ENCODE data around the gene ZNF710. TPM values are rescaled to one million over a fixed set of nuclear protein-coding genes. Genes with fewer than 3 reads are reported as not detected.

The ZNF710 gene
- total RNA-seq, 2 experiments from 2014 or later, result 13.8 to 19.0 TPM

DNA sequence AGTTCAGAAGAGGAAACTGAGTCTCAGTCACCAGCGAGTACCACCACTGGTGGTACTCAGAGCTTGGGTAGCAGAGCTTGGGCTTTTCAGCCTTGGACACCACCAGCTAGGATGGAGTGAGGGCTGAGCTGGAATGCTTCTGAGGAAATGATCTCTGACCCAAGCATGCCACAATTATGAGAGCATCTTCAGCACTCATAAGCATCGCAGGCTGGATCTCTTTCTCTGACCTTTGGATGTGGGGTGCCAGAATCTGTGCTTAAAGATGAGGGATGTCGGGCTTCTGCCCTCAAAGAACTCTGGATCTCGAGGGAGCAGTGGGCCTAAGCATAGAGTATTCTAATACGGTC is 36.4 kb downstream of the ZNF710 start:
- no peaks in the 10 kb centered on the region for H3K9me2 ChIP-seq (ENCODE audit: insufficient read depth, low read length)
- H4K20me1 ChIP-seq (ENCODE audit: insufficient read depth, low read length), result no peaks in the 10 kb centered on the region
- H3K4me3 ChIP-seq (ENCODE audit: low read depth, low read length, poor library complexity, severe bottlenecking), result no peak overlapping the region
- H3K4me2 ChIP-seq (ENCODE audit: low read length), result no peak overlapping the region
- POLR2A ChIA-PET, result no interaction called here
- H3K9me3 ChIP-seq (ENCODE audit: low read length), result no peaks in the 10 kb centered on the region
- no TSS peak for BruUV-seq (replicated peaks)
- H3K79me2 ChIP-seq (ENCODE audit: insufficient read depth, low read depth, low read length), result no peaks in the 10 kb centered on the region
- H3K4me1 ChIP-seq (ENCODE audit: insufficient read depth, low read length, poor library complexity, severe bottlenecking), result peaks cover 46% of the 10 kb centered on the region
- no peak overlapping the region for H3K27ac ChIP-seq (ENCODE audit: low read depth, low read length, poor library complexity, severe bottlenecking)
- no peaks in the 10 kb centered on the region for H3K36me3 ChIP-seq (ENCODE audit: insufficient read depth, low read length)
- TF ChIP-seq, protein P1, sequence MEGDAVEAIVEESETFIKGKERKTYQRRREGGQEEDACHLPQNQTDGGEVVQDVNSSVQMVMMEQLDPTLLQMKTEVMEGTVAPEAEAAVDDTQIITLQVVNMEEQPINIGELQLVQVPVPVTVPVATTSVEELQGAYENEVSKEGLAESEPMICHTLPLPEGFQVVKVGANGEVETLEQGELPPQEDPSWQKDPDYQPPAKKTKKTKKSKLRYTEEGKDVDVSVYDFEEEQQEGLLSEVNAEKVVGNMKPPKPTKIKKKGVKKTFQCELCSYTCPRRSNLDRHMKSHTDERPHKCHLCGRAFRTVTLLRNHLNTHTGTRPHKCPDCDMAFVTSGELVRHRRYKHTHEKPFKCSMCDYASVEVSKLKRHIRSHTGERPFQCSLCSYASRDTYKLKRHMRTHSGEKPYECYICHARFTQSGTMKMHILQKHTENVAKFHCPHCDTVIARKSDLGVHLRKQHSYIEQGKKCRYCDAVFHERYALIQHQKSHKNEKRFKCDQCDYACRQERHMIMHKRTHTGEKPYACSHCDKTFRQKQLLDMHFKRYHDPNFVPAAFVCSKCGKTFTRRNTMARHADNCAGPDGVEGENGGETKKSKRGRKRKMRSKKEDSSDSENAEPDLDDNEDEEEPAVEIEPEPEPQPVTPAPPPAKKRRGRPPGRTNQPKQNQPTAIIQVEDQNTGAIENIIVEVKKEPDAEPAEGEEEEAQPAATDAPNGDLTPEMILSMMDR (conservative IDR thresholded peaks at IDR 0.05; ENCODE audit: low read length), result no peak
- no peak for TF ChIP-seq EZH2phosphoT487 (IDR thresholded peaks at IDR 0.05; ENCODE audit: borderline replicate concordance, low read depth, low read length)
- no peak overlapping the region for H2AFZ ChIP-seq (ENCODE audit: low read length)
- intact Hi-C loops (cut with micrococcal nuclease; ENCODE audit: unreplicated experiment), result no loop called here
- CTCF ChIA-PET (ENCODE audit: unreplicated experiment), result no interaction called here
- DNase-seq (ENCODE audit: low spot score), result no peak

DNA sequence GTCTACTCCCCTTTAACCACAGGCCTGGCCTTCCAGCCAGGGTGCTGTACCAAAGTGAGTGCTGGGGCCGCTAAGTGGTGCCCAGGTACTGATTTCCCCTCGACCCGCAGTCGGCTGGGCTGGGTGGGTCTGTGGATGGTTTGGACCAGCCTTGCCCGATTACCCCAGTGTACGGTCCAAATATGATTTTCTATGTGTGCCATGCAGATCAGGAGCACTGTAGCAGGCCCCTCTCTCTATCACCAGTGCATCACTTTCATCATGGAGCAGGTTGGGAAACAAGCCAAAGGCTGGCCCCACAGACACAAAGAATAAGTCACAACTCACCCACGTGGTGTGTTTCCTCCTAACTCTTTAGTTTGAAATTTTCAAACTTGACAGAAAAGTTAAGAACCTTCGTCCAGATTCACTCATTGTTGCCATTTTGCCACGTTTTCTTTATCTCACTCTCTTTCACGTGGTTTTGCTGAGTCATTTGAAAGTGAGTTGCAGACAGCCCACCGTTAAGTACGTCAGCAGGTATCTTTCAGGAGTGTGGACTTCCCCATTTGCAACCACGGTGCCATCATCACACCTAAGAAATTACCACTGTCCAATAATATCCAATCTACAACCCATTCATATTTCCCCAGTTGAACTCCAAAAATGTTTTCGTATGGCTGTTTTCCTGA is 37.0 kb downstream of the ZNF710 start:
- CTCF ChIA-PET (ENCODE audit: unreplicated experiment), result no interaction called here
- H3K4me1 ChIP-seq (ENCODE audit: insufficient read depth, low read length, poor library complexity, severe bottlenecking), result peaks cover 46% of the 10 kb centered on the region
- no peak overlapping the region for H3K27ac ChIP-seq (ENCODE audit: low read depth, low read length, poor library complexity, severe bottlenecking)
- H3K79me2 ChIP-seq (ENCODE audit: insufficient read depth, low read depth, low read length), result no peaks in the 10 kb centered on the region
- no peaks in the 10 kb centered on the region for H3K9me2 ChIP-seq (ENCODE audit: insufficient read depth, low read length)
- intact Hi-C loops (cut with micrococcal nuclease; ENCODE audit: unreplicated experiment), result no loop called here
- H3K4me2 ChIP-seq (ENCODE audit: low read length), result peak overlapping the region; percentile 27; the same call in 1 of the 2 replicates
- no peak overlapping the region for H3K4me3 ChIP-seq (ENCODE audit: low read depth, low read length, poor library complexity, severe bottlenecking)
- DNase-seq (ENCODE audit: low spot score), result no peak
- H4K20me1 ChIP-seq (ENCODE audit: insufficient read depth, low read length), result no peaks in the 10 kb centered on the region
- BruUV-seq (replicated peaks), result no TSS peak
- TF ChIP-seq EZH2phosphoT487 (IDR thresholded peaks at IDR 0.05; ENCODE audit: borderline replicate concordance, low read depth, low read length), result no peak
- TF ChIP-seq, protein P1 (conservative IDR thresholded peaks at IDR 0.05; ENCODE audit: low read length), result no peak
- POLR2A ChIA-PET, result no interaction called here
- no peaks in the 10 kb centered on the region for H3K36me3 ChIP-seq (ENCODE audit: insufficient read depth, low read length)
- no peaks in the 10 kb centered on the region for H3K9me3 ChIP-seq (ENCODE audit: low read length)
- H2AFZ ChIP-seq (ENCODE audit: low read length), result no peak overlapping the region

- H3K27ac ChIP-seq (ENCODE audit: low read depth, low read length, poor library complexity, severe bottlenecking), result no peak overlapping the region
- intact Hi-C loops (cut with micrococcal nuclease; ENCODE audit: unreplicated experiment), result no loop called here
These were observed 37.5 kb downstream of the ZNF710 start for GRCh38 chr15:90038632-90039095.

More at GRCh38 chr15:90038632-90039095, 37.5 kb downstream of the ZNF710 start:
- peaks cover 42% of the 10 kb centered on the region for H3K4me1 ChIP-seq (ENCODE audit: insufficient read depth, low read length, poor library complexity, severe bottlenecking)
- H3K9me3 ChIP-seq (ENCODE audit: low read length), result no peaks in the 10 kb centered on the region
- CTCF ChIA-PET (ENCODE audit: unreplicated experiment), result interaction anchor here (0.6 kb wide), 1 partner anchor 58 kb away, joined by 3 read pairs; no protein-coding TSS in a partner anchor
- no peaks in the 10 kb centered on the region for H3K36me3 ChIP-seq (ENCODE audit: insufficient read depth, low read length)
- no peak for DNase-seq (ENCODE audit: low spot score)
- H3K79me2 ChIP-seq (ENCODE audit: insufficient read depth, low read depth, low read length), result no peaks in the 10 kb centered on the region
- no peak for TF ChIP-seq EZH2phosphoT487 (IDR thresholded peaks at IDR 0.05; ENCODE audit: borderline replicate concordance, low read depth, low read length)
- TF ChIP-seq, protein P1 (conservative IDR thresholded peaks at IDR 0.05; ENCODE audit: low read length), result no peak
- no peaks in the 10 kb centered on the region for H3K9me2 ChIP-seq (ENCODE audit: insufficient read depth, low read length)
- H3K4me3 ChIP-seq (ENCODE audit: low read depth, low read length, poor library complexity, severe bottlenecking), result no peak overlapping the region
- no peak overlapping the region for H2AFZ ChIP-seq (ENCODE audit: low read length)
- POLR2A ChIA-PET, result no interaction called here
- no TSS peak for BruUV-seq (replicated peaks)
- 0 out of 2 replicates have a peak overlapping the region, but pooled peaks have one; percentile 27 for H3K4me2 ChIP-seq (ENCODE audit: low read length)
- no peaks in the 10 kb centered on the region for H4K20me1 ChIP-seq (ENCODE audit: insufficient read depth, low read length)

Measured in OCI-LY7 (cell line).